GM23338 (cell line): ENCODE results near the gene DAP3. TPM values are rescaled to one million over a fixed set of nuclear protein-coding genes. Genes with fewer than 3 reads are reported as not detected.

Source experiments
- ATAC-seq: fragments of 200-7000 bp; cut with Tn5 transposase; 3 replicates; pipeline ENCODE4 v1.9.1; 2020
- DNase-seq: peaks from one replicate; pipeline ENCODE4 v3.0.0-alpha.2; 2015; ENCODE audit warnings: low spot score
- H2AFZ ChIP-seq: fragments of 200-600 bp; sonication (generic); 2 replicates; pipeline ENCODE4 v1.8.0; 2016; ENCODE audit warnings: antibody characterized with exemption, mild to moderate bottlenecking, moderate library complexity
- H3F3A ChIP-seq: fragments of 200-600 bp; sonication (generic); replicated peaks from 2 replicates; pipeline ENCODE4 v1.8.0; 2017; ENCODE audit warnings: antibody characterized with exemption, mixed run types, low read depth
- H3K27ac ChIP-seq: fragments of 200-600 bp; sonication (generic); 2 replicates; pipeline ENCODE4 v1.6.1; 2016; ENCODE audit warnings: low read depth
- H3K27me3 ChIP-seq: fragments of 200-600 bp; sonication (generic); 2 replicates; pipeline ENCODE4 v1.8.0; 2016; ENCODE audit warnings: mild to moderate bottlenecking, mixed run types, moderate library complexity; ENCODE audit not compliant: insufficient read depth
- H3K36me3 ChIP-seq: fragments of 200-600 bp; sonication (generic); 2 replicates; pipeline ENCODE4 v1.8.0; 2016; ENCODE audit warnings: mild to moderate bottlenecking; ENCODE audit not compliant: insufficient read depth
- H3K4me1 ChIP-seq: fragments of 200-600 bp; sonication (generic); 2 replicates; pipeline ENCODE4 v1.8.0; 2016; ENCODE audit warnings: mild to moderate bottlenecking, moderate library complexity; ENCODE audit not compliant: insufficient read depth
- H3K4me2 ChIP-seq: fragments of 200-600 bp; sonication (generic); 2 replicates; pipeline ENCODE4 v1.7.1; 2017; ENCODE audit warnings: mixed run types
- H3K4me3 ChIP-seq: fragments of 200-600 bp; sonication (generic); 2 replicates; pipeline ENCODE4 v1.6.1; 2016; ENCODE audit warnings: mixed run types
- H3K79me2 ChIP-seq: fragments of 200-600 bp; sonication (generic); replicated peaks from 2 replicates; pipeline ENCODE4 v1.8.0; 2017; ENCODE audit warnings: mild to moderate bottlenecking; ENCODE audit not compliant: insufficient read depth
- H3K9me2 ChIP-seq: fragments of 200-600 bp; sonication (generic); 2 replicates; pipeline ENCODE4 v1.8.0; 2017; ENCODE audit not compliant: insufficient read depth
- H4K20me1 ChIP-seq: fragments of 200-600 bp; sonication (generic); replicated peaks from 2 replicates; pipeline ENCODE4 v1.8.0; 2017; ENCODE audit warnings: mild to moderate bottlenecking; ENCODE audit not compliant: insufficient read depth
- H3K27ac Mint-ChIP-seq: 2 replicates; pipeline ENCODE4 v1.8.0; 2020; ENCODE audit warnings: inconsistent platforms, mild to moderate bottlenecking, moderate library complexity, mixed read lengths
- H3K27me3 Mint-ChIP-seq: 3 replicates; pipeline ENCODE4 v1.8.0; 2022; ENCODE audit warnings: low read depth, mild to moderate bottlenecking, moderate library complexity, mixed read lengths, inconsistent platforms; ENCODE audit not compliant: insufficient read depth, poor library complexity
- H3K36me3 Mint-ChIP-seq: 3 replicates; pipeline ENCODE4 v1.8.0; 2021; ENCODE audit warnings: low read depth, mild to moderate bottlenecking, inconsistent platforms, moderate library complexity, mixed read lengths
- H3K4me1 Mint-ChIP-seq: 3 replicates; pipeline ENCODE4 v1.8.0; 2020; ENCODE audit warnings: mild to moderate bottlenecking, inconsistent platforms, mixed read lengths
- H3K4me3 Mint-ChIP-seq: 3 replicates; pipeline ENCODE4 v1.8.0; 2021; ENCODE audit warnings: moderate library complexity, mild to moderate bottlenecking, inconsistent platforms, mixed read lengths
- H3K9me3 Mint-ChIP-seq: 3 replicates; pipeline ENCODE4 v1.8.0; 2020; ENCODE audit warnings: moderate library complexity, mild to moderate bottlenecking, inconsistent platforms, mixed read lengths
- CREB1 ChIP-seq: fragments of 250-450 bp; sonication (Bioruptor Pico); IDR thresholded peaks from 2 replicates; pipeline ENCODE4 v1.5.0; 2020; ENCODE audit warnings: low read depth, mild to moderate bottlenecking, moderate library complexity
- EZH2 ChIP-seq: fragments of 200-600 bp; sonication (generic); IDR thresholded peaks from one replicate; pipeline ENCODE4 v1.8.0; 2017; ENCODE audit warnings: antibody characterized with exemption, mild to moderate bottlenecking, low read depth; ENCODE audit not compliant: unreplicated experiment
- EZH2phosphoT487 ChIP-seq: fragments of 200-600 bp; sonication (generic); IDR thresholded peaks from one replicate; pipeline ENCODE4 v1.8.1; 2018; ENCODE audit warnings: antibody characterized with exemption; ENCODE audit not compliant: unreplicated experiment
- POLR2AphosphoS5 ChIP-seq: IDR thresholded peaks from 2 replicates; pipeline ENCODE4 v1.6.1; 2016; ENCODE audit warnings: antibody characterized with exemption, low read depth
- REST ChIP-seq: IDR thresholded peaks from one replicate; pipeline ENCODE4 v1.6.1; 2018; ENCODE audit warnings: antibody characterized with exemption; ENCODE audit not compliant: unreplicated experiment
- STAT1 ChIP-seq: IDR thresholded peaks from one replicate; pipeline ENCODE4 v1.6.1; 2016; ENCODE audit warnings: antibody characterized with exemption; ENCODE audit not compliant: unreplicated experiment
- ZNF462 ChIP-seq: fragments of 250-450 bp; sonication (Bioruptor Pico); IDR thresholded peaks from 2 replicates; pipeline ENCODE4 v1.5.0; 2020; ENCODE audit warnings: mild to moderate bottlenecking, moderate library complexity
- polyA plus RNA-seq: library from polyadenylated mRNA; unstranded; fragments of >200 nt; fragmentation: Nextera tagmentation; extraction: Ambion mirVana; gene quantifications from 2 replicates; pipeline ENCODE4 v1.2.1, GENCODE V29; 2016
- total RNA-seq: library from RNA; depleted of rRNA; stranded (reverse); fragments of >200 nt; shearing (Covaris generic); gene quantifications from 2 replicates; pipeline ENCODE4 v1.2.3, GENCODE V29; 2014

The DAP3 gene
- total and polyA plus RNA-seq, 2 experiments from 2014 or later, result 89.8 to 90.1 TPM

- H3K4me3 Mint-ChIP-seq, result no peak overlapping the region
- H3K36me3 Mint-ChIP-seq, result peaks cover 67% of the 10 kb centered on the region
- no peaks in the 10 kb centered on the region for H3K9me2 ChIP-seq
These were observed 24.2 kb downstream of the DAP3 start for GRCh38 chr1:155713075-155713474.

More at GRCh38 chr1:155713075-155713474, 24.2 kb downstream of the DAP3 start:
- peaks cover 7% of the 10 kb centered on the region for H3K27me3 Mint-ChIP-seq
- Histone ChIP-seq H3K4me3 (no peak overlapping the region), H2AFZ (no peak overlapping the region), H4K20me1 (0 out of 2 replicates have a peak, but pooled peaks cover 5% of the 10 kb centered on the region), H3K4me2 (no peak overlapping the region), H3K79me2 (peaks cover 29% of the 10 kb centered on the region), H3K36me3 (peaks cover 13% of the 10 kb centered on the region), H3K27ac (no peak overlapping the region), H3F3A (0 out of 2 replicates have a peak, but pooled peaks cover 2% of the 10 kb centered on the region), H3K4me1 (no peaks in the 10 kb centered on the region), H3K27me3 (no peaks in the 10 kb centered on the region)
- no peak overlapping the region for H3K27ac Mint-ChIP-seq
- H3K4me1 Mint-ChIP-seq, result no peaks in the 10 kb centered on the region
- TF ChIP-seq CREB1, result no peak
- TF ChIP-seq POLR2AphosphoS5, result no peak
- TF ChIP-seq STAT1, result no peak
- TF ChIP-seq REST, result no peak
- TF ChIP-seq ZNF462 (CRISPR knock-in tag), result no peak
- no peak for TF ChIP-seq EZH2
- no peak for TF ChIP-seq EZH2phosphoT487
- H3K9me3 Mint-ChIP-seq, result peaks cover 4% of the 10 kb centered on the region; the same call in 1 of the 3 replicates
- no peak for ATAC-seq
- no peak for DNase-seq
